HepG2 (cell line): ENCODE data around the gene VMO1. TPM values are rescaled to one million over a fixed set of nuclear protein-coding genes. Genes with fewer than 3 reads are reported as not detected.

Experiments
- ATF2 ChIP-seq: sonication (generic); formaldehyde crosslinking; IDR thresholded peaks from 2 replicates; pipeline ENCODE4 v1.4.0; 2020; ENCODE audit warnings: missing genetic modification reagents
- CEBPB ChIP-seq: IDR thresholded peaks from 2 replicates; pipeline ENCODE4 v1.6.1; 2011; ENCODE audit warnings: low read depth, low read length, improper control_type of control experiment, borderline replicate concordance
- CHCHD3 ChIP-seq: sonication (generic); formaldehyde crosslinking; IDR thresholded peaks from 2 replicates; pipeline ENCODE4 v1.8.0; 2022; ENCODE audit warnings: mild to moderate bottlenecking, missing genetic modification reagents, moderate library complexity
- FOXP1 ChIP-seq, 2 experiments: fragments of 450-650 bp in 1 of 2; IDR thresholded peaks; 2 replicates each; pipeline ENCODE4 v1.6.1; 2017 to 2018; ENCODE audit warnings: antibody characterized with exemption in 1 of 2
- GFI1 ChIP-seq: sonication (generic); formaldehyde crosslinking; IDR thresholded peaks from 2 replicates; pipeline ENCODE4 v1.5.0; 2020; ENCODE audit warnings: missing genetic modification reagents, mild to moderate bottlenecking, borderline replicate concordance
- IKZF1 ChIP-seq: fragments of 450-650 bp; IDR thresholded peaks from 2 replicates; pipeline ENCODE4 v1.7.1; 2016
- JARID2 ChIP-seq: sonication (generic); formaldehyde crosslinking; IDR thresholded peaks from 2 replicates; pipeline ENCODE4 v1.8.1; 2023; ENCODE audit warnings: missing genetic modification reagents, inconsistent platforms; ENCODE audit not compliant: insufficient replicate concordance
- KMT2A ChIP-seq: sonication (generic); formaldehyde crosslinking; IDR thresholded peaks from 2 replicates; pipeline ENCODE4 v1.4.0; 2020; ENCODE audit warnings: missing genetic modification reagents
- MAFK ChIP-seq, 2 experiments: IDR thresholded peaks in 1 of 2; conservative IDR thresholded peaks in 1 of 2; 2 replicates each; pipeline ENCODE4 v1.6.1; 2011; ENCODE audit warnings: improper control_type of control experiment in 2 of 2, low read length in 2 of 2
- MTA1 ChIP-seq: sonication (generic); formaldehyde crosslinking; IDR thresholded peaks from 2 replicates; pipeline ENCODE4 v1.4.0; 2020; ENCODE audit warnings: missing genetic modification reagents, mild to moderate bottlenecking, borderline replicate concordance
- MTF2 ChIP-seq: sonication (generic); formaldehyde crosslinking; IDR thresholded peaks from 2 replicates; pipeline ENCODE4 v1.5.0; 2020; ENCODE audit warnings: missing genetic modification reagents, borderline replicate concordance
- NONO ChIP-seq, 2 experiments: fragments of 450-650 bp in 1 of 2; sonication (generic) in 1 of 2; formaldehyde crosslinking in 1 of 2; IDR thresholded peaks in 1 of 2; conservative IDR thresholded peaks in 1 of 2; 2 replicates each; pipeline versions ENCODE4 v1.6.1 to v1.8.0; 2017 to 2022; ENCODE audit warnings: mild to moderate bottlenecking in 1 of 2, missing genetic modification reagents in 1 of 2, moderate library complexity in 1 of 2
- NR2F6 ChIP-seq, 2 experiments: IDR thresholded peaks; 2 replicates each; pipeline ENCODE4 v1.6.1; 2016; ENCODE audit warnings: antibody characterized with exemption in 1 of 2, mild to moderate bottlenecking in 1 of 2
- RAD51 ChIP-seq: fragments of 450-650 bp; IDR thresholded peaks from 2 replicates; pipeline ENCODE4 v1.6.1; 2016; ENCODE audit warnings: borderline replicate concordance
- REPIN1 ChIP-seq: sonication (generic); formaldehyde crosslinking; IDR thresholded peaks from 2 replicates; pipeline ENCODE4 v1.8.0; 2022; ENCODE audit warnings: missing genetic modification reagents, low read depth, mild to moderate bottlenecking, borderline replicate concordance
- SNAI1 ChIP-seq: sonication (generic); formaldehyde crosslinking; IDR thresholded peaks from 2 replicates; pipeline ENCODE4 v1.5.0; 2020; ENCODE audit warnings: mild to moderate bottlenecking, missing genetic modification reagents, borderline replicate concordance
- SOX6 ChIP-seq, 2 experiments: fragments of 450-650 bp in 1 of 2; sonication (generic) in 1 of 2; formaldehyde crosslinking in 1 of 2; IDR thresholded peaks; 2 replicates each; pipeline versions ENCODE4 v1.4.0 to v1.6.1; 2017 to 2020; ENCODE audit warnings: antibody characterized with exemption in 1 of 2, mild to moderate bottlenecking in 1 of 2, missing genetic modification reagents in 1 of 2
- ZNF121 ChIP-seq: sonication (generic); formaldehyde crosslinking; IDR thresholded peaks from 2 replicates; pipeline ENCODE4 v1.5.0; 2020; ENCODE audit warnings: mild to moderate bottlenecking, missing genetic modification reagents
- ZNF382 ChIP-seq: sonication (generic); formaldehyde crosslinking; IDR thresholded peaks from 2 replicates; pipeline ENCODE4 v1.5.0; 2020; ENCODE audit warnings: missing genetic modification reagents, mild to moderate bottlenecking, borderline replicate concordance
- ZNF616 ChIP-seq: sonication (generic); formaldehyde crosslinking; IDR thresholded peaks from 2 replicates; pipeline ENCODE4 v1.5.0; 2020; ENCODE audit warnings: low read depth, mild to moderate bottlenecking, missing genetic modification reagents
- ZNF652 ChIP-seq: IDR thresholded peaks from 2 replicates; pipeline ENCODE4 v1.6.1; 2016; ENCODE audit warnings: low read depth, borderline replicate concordance
- polyA plus RNA-seq, 8 experiments: library from polyadenylated mRNA; depleted of rRNA in 3 of 8; stranded (reverse) in 7 of 8; unstranded in 1 of 8; fragments of >200 nt; fragmentation: Illumina TruSeq in 4 of 8; extraction: Trizol in 4 of 8; gene quantifications; 2 replicates each; pipeline versions ENCODE4 v1.2.1 to v1.2.3, GENCODE V29; 2011 to 2016; ENCODE audit warnings: low read depth in 4 of 8, missing spikeins in 1 of 8, mixed read lengths in 1 of 8; ENCODE audit not compliant: insufficient read depth in 1 of 8
- total RNA-seq, 5 experiments: library from RNA; depleted of rRNA; stranded (reverse); fragments of >200 nt; fragmentation: Illumina TruSeq; extraction: Trizol; gene quantifications; 2 replicates each; pipeline ENCODE4 v1.2.3, GENCODE V29; 2016; ENCODE audit warnings: low read depth in 1 of 5
- TF ChIP-seq, protein P1 (sequence below): sonication (generic); formaldehyde crosslinking; IDR thresholded peaks from 2 replicates; pipeline ENCODE4 v1.4.0; 2020; ENCODE audit warnings: mild to moderate bottlenecking, missing genetic modification reagents
- TF ChIP-seq, protein P2 (sequence below): sonication (generic); IDR thresholded peaks from 2 replicates; pipeline ENCODE4 v1.6.1; 2016; ENCODE audit warnings: low read depth, borderline replicate concordance
- TF ChIP-seq, protein P3 (sequence below), 2 experiments: sonication (generic) in 1 of 2; formaldehyde crosslinking in 1 of 2; IDR thresholded peaks; 2 replicates each; pipeline versions ENCODE4 v1.5.1 to v1.6.1; 2011 to 2020; ENCODE audit warnings: borderline replicate concordance in 1 of 2, low read depth in 1 of 2, low read length in 1 of 2, mild to moderate bottlenecking in 1 of 2, missing genetic modification reagents in 1 of 2, moderate library complexity in 1 of 2

The VMO1 gene
- total and polyA plus RNA-seq, 2 of the 13 experiments (the other 11 are each of a cell fraction or from before 2014, with no cell fraction given), result not detected

DNA sequence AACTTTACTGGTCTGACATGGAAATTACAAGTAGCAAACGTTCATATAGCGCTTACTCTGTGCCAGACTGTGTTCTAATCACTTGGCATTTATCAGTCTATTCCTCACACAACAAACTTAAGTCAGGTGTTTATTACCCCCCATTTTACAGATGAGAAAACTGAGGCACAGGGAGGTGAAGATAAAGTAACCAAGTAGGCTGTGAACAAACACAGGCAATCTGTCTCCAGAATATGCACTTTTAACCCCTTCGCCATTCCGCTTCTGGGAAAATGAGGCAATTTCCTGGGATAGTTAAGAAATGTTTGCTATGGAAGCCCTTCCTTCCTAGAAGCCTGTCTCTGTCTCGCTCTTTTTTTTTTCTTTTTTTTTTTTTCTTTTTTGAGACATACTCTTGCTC is 34.2 kb downstream of the VMO1 start (continued):
- TF ChIP-seq ZNF652 (CRISPR knock-in tag) (peak; percentile 93), NONO (IDR thresholded peaks at IDR 0.05) (no peak), NONO (CRISPR knock-in tag; conservative IDR thresholded peaks at IDR 0.05) (no peak), ZNF121 (CRISPR knock-in tag) (no peak), KMT2A (no peak), CHCHD3 (CRISPR knock-in tag) (no peak), CEBPB (peak; percentile 89), ZNF382 (CRISPR knock-in tag) (no peak), JARID2 (no peak), SNAI1 (no peak), MTF2 (no peak), GFI1 (CRISPR knock-in tag) (no peak), REPIN1 (CRISPR knock-in tag) (no peak), NR2F6 (IDR thresholded peaks at IDR 0.05) (no peak), NR2F6 (CRISPR knock-in tag; IDR thresholded peaks at IDR 0.05) (peak; percentile 24; the same call in 1 of the 2 replicates), ATF2 (CRISPR knock-in tag) (no peak), RAD51 (no peak), IKZF1 (no peak), ZNF616 (CRISPR knock-in tag) (no peak), FOXP1 (IDR thresholded peaks at IDR 0.05) (no peak), FOXP1 (CRISPR knock-in tag; IDR thresholded peaks at IDR 0.05) (peak; percentile 17; the same call in 1 of the 2 replicates), SOX6 (IDR thresholded peaks at IDR 0.05) (no peak), SOX6 (CRISPR knock-in tag; IDR thresholded peaks at IDR 0.05) (peak; percentile 50; the same call in 1 of the 2 replicates), MTA1 (CRISPR knock-in tag) (no peak), MAFK (conservative IDR thresholded peaks at IDR 0.05 in 1 of 2, IDR thresholded peaks at IDR 0.05 in 1 of 2; ENCODE audit: low read length in 2 of 2) (no peak)
- TF ChIP-seq, protein P1, sequence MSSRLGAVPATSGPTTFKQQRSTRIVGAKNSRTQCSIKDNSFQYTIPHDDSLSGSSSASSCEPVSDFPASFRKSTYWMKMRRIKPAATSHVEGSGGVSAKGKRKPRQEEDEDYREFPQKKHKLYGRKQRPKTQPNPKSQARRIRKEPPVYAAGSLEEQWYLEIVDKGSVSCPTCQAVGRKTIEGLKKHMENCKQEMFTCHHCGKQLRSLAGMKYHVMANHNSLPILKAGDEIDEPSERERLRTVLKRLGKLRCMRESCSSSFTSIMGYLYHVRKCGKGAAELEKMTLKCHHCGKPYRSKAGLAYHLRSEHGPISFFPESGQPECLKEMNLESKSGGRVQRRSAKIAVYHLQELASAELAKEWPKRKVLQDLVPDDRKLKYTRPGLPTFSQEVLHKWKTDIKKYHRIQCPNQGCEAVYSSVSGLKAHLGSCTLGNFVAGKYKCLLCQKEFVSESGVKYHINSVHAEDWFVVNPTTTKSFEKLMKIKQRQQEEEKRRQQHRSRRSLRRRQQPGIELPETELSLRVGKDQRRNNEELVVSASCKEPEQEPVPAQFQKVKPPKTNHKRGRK (CRISPR knock-in tag), result no peak
- TF ChIP-seq, protein P2, sequence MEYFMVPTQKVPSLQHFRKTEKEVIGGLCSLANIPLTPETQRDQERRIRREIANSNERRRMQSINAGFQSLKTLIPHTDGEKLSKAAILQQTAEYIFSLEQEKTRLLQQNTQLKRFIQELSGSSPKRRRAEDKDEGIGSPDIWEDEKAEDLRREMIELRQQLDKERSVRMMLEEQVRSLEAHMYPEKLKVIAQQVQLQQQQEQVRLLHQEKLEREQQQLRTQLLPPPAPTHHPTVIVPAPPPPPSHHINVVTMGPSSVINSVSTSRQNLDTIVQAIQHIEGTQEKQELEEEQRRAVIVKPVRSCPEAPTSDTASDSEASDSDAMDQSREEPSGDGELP, result no peak
- TF ChIP-seq, protein P3, sequence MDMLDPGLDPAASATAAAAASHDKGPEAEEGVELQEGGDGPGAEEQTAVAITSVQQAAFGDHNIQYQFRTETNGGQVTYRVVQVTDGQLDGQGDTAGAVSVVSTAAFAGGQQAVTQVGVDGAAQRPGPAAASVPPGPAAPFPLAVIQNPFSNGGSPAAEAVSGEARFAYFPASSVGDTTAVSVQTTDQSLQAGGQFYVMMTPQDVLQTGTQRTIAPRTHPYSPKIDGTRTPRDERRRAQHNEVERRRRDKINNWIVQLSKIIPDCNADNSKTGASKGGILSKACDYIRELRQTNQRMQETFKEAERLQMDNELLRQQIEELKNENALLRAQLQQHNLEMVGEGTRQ (IDR thresholded peaks at IDR 0.05; ENCODE audit: low read depth, low read length), result no peak
- TF ChIP-seq, protein P3 (CRISPR knock-in tag; IDR thresholded peaks at IDR 0.05; ENCODE audit: borderline replicate concordance), result no peak
